Karpas-422 (cell line): ENCODE data around the gene CECR2. TPM values are rescaled to one million over a fixed set of nuclear protein-coding genes. Genes with fewer than 3 reads are reported as not detected.
A peak's percentile ranks its signal among the peaks of the same experiment; 100 is the strongest.

ENCODE experiments used
- DNase-seq: peaks from one replicate; pipeline ENCODE4 v3.0.0-alpha.2; 2015
- H2AFZ ChIP-seq: fragments of 200-600 bp; sonication (generic); 2 replicates; pipeline ENCODE4 v1.6.1; 2014; ENCODE audit warnings: antibody characterized with exemption, low read length, mixed read lengths
- H3K27ac ChIP-seq: fragments of 200-600 bp; sonication (generic); 2 replicates; pipeline ENCODE4 v1.5.1; 2014; ENCODE audit warnings: mild to moderate bottlenecking, low read length, moderate library complexity
- H3K27me3 ChIP-seq: fragments of 200-600 bp; sonication (generic); 2 replicates; pipeline ENCODE4 v1.6.1; 2014; ENCODE audit warnings: low read length, mixed read lengths
- H3K36me3 ChIP-seq: fragments of 200-600 bp; sonication (generic); 2 replicates; pipeline ENCODE4 v1.6.1; 2014; ENCODE audit warnings: low read length, mixed read lengths; ENCODE audit not compliant: insufficient read depth
- H3K4me1 ChIP-seq: fragments of 200-600 bp; sonication (generic); 2 replicates; pipeline ENCODE4 v1.6.1; 2014; ENCODE audit warnings: mild to moderate bottlenecking, low read length, mixed read lengths
- H3K4me2 ChIP-seq: fragments of 200-600 bp; sonication (generic); 2 replicates; pipeline ENCODE4 v1.6.1; 2014; ENCODE audit warnings: low read length, low read depth, mild to moderate bottlenecking; ENCODE audit not compliant: poor library complexity, severe bottlenecking
- H3K4me3 ChIP-seq: fragments of 200-600 bp; sonication (generic); 2 replicates; pipeline ENCODE4 v1.5.1; 2014; ENCODE audit warnings: mild to moderate bottlenecking, antibody characterized with exemption, low read length, mixed read lengths
- H3K79me2 ChIP-seq: fragments of 200-600 bp; sonication (generic); 2 replicates; pipeline ENCODE4 v1.6.1; 2014; ENCODE audit warnings: mild to moderate bottlenecking, low read length, mixed read lengths
- H3K9ac ChIP-seq: fragments of 200-600 bp; sonication (generic); 2 replicates; pipeline ENCODE4 v1.6.0; 2014; ENCODE audit warnings: low read length
- H3K9me2 ChIP-seq: fragments of 200-600 bp; sonication (generic), shearing (Covaris generic); replicated peaks from 2 replicates; pipeline ENCODE4 v1.6.0; 2014; ENCODE audit warnings: mild to moderate bottlenecking, low read length, moderate library complexity; ENCODE audit not compliant: insufficient read depth
- H3K9me3 ChIP-seq: fragments of 300-700, 200-600 bp; sonication (generic); 2 replicates; pipeline ENCODE4 v1.6.1; 2014; ENCODE audit warnings: low read length, mixed read lengths
- H4K20me1 ChIP-seq: fragments of 200-600 bp; sonication (generic); 2 replicates; pipeline ENCODE4 v1.6.1; 2014; ENCODE audit warnings: mild to moderate bottlenecking, antibody characterized with exemption, low read length, low read depth; ENCODE audit not compliant: insufficient read depth
- total RNA-seq: library from RNA; depleted of rRNA; stranded (reverse); fragments of >200 nt; shearing (Covaris generic); gene quantifications from 2 replicates; pipeline ENCODE4 v1.2.3, GENCODE V29; 2014; ENCODE audit warnings: low replicate concordance; rRNA removed

Gene CECR2
- 1.6 TPM in 2 replicates for total RNA-seq

DNA sequence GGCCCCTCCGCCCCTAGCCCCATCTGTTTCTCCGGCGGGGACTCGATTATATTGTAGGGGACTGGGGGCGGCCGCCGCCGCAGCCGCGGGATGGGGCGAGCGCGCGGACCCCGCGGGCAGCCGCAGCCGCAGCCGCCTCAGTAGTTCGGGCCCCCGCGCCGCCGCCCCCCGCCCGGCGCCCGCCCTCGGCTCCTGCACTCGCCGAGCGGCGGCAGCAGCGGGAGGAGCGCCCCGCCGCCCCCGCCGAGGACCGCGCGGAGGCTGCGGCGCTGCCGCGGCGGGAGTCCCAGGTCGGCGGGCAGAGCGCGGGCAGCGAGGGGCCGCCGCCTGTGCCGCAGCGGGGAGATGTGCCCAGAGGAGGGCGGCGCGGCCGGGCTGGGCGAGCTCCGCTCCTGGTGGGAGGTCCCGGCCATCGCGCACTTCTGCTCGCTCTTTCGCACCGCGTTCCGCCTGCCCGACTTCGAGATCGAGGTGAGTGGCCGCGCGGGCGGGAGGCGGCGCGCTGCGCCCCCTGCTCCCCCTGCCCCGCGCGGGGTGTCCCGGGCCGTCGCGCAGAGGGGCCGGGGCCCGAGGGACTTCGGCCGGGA lies at the start of gene CECR2:
CECR2 (plus strand) TSS at position 22 of the 587 bp plus-strand sequence; CDS start at position 346, 324 bp downstream.
- peak within 1 kb of the TSS; percentile 60; the same call in 1 of the 2 replicates for H3K4me3 ChIP-seq

DNA sequence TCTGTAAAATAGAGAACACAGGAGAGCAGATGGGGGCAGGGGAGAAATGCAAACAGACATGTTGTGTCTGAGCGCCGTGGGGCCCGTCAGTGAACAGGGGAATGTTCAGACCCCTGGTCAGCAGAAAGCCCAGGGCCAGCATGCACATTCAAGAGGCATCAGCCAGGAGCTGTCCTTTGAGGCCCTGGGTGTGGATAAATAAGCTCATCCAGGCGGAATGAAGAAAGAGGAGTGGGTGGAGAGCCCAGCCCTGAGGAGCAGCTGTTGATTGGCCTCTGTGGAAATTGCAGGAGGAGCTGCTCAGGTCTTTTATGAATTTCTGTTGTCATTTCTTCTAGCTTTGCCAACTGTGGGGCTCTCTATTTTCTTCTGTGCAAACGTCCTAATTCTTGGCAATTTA lies 49.7 kb upstream of the CECR2 start:
- Histone ChIP-seq H3K4me2 (no peak overlapping the region), H2AFZ (no peak overlapping the region), H3K4me1 (no peaks in the 10 kb centered on the region), H3K4me3 (no peak overlapping the region), H3K27me3 (no peaks in the 10 kb centered on the region), H3K36me3 (no peaks in the 10 kb centered on the region), H3K9me3 (no peaks in the 10 kb centered on the region), H4K20me1 (no peaks in the 10 kb centered on the region), H3K9ac (no peak overlapping the region), H3K27ac (no peak overlapping the region), H3K9me2 (no peaks in the 10 kb centered on the region), H3K79me2 (no peaks in the 10 kb centered on the region)
- DNase-seq = no peak

More for the DNA sequence above, at the start of gene CECR2:
- no peaks in the 10 kb centered on the region for H3K36me3 ChIP-seq
- no peak within 1 kb of the TSS for H3K27ac ChIP-seq
- H3K9me2 ChIP-seq = no peaks in the 10 kb centered on the region
- no peaks in the 10 kb centered on the region for H3K9me3 ChIP-seq
- H3K79me2 ChIP-seq = no peaks in the 10 kb centered on the region
- no peaks in the 10 kb centered on the region for H3K27me3 ChIP-seq
- peaks cover 12% of the 10 kb centered on the region for H3K4me1 ChIP-seq
- peak; percentile 70 for DNase-seq
- peak within 1 kb of the TSS; percentile 68 for H3K4me2 ChIP-seq
- H4K20me1 ChIP-seq = no peaks in the 10 kb centered on the region
- H3K9ac ChIP-seq = peak within 1 kb of the TSS; percentile 61
- no peak within 1 kb of the TSS for H2AFZ ChIP-seq

DNA sequence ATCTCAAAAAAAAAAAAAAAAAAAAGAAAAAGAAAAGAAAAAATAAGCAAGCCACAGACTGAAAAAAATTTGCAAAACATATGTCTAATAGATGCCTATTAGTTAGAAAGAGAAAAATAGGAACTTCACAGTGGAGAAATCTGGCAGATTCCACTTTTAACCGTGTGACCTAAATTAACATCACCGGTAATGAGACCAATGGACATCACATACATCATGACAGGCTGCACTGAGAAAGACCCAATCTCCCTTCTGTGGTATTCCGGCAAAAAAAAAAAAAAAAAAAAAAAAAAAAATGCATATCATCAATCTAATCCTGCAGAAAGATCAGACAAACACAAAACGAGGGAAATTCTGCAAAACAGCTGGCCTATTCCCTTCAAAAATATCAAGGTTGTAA lies 46.7 kb upstream of the CECR2 start:
- no peak for DNase-seq
- no peaks in the 10 kb centered on the region for H3K9me3 ChIP-seq

DNA sequence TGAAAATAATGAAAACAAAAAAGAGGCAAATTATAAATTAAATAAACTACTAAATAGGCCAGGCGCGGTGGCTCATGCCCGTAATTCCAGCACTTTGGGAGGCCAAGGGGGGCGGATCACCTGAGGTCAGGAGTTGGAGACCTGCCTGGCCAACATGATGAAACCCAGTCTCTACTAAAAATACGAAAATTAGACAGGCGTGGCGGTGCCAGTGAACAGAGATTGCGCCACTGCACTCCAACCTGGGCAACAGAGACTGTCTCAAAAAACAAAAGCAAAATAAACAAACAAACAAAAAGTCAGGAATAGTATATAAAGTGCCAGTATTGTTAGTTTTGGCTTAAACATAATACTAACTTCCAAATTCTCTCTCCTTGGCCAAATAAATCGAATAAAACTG lies 37.6 kb upstream of the CECR2 start:
- H3K9me2 ChIP-seq = no peaks in the 10 kb centered on the region
- H3K36me3 ChIP-seq = no peaks in the 10 kb centered on the region
- no peak overlapping the region for H2AFZ ChIP-seq
- H3K27me3 ChIP-seq = no peaks in the 10 kb centered on the region
- H3K4me2 ChIP-seq = no peak overlapping the region
- no peaks in the 10 kb centered on the region for H3K79me2 ChIP-seq
- H3K27ac ChIP-seq = no peak overlapping the region; the same call in 1 of the 2 replicates
- H4K20me1 ChIP-seq = no peaks in the 10 kb centered on the region
- no peak overlapping the region for H3K4me3 ChIP-seq
- DNase-seq = no peak
- H3K9me3 ChIP-seq = no peaks in the 10 kb centered on the region
- H3K4me1 ChIP-seq = peaks cover 64% of the 10 kb centered on the region
- no peak overlapping the region for H3K9ac ChIP-seq

More for the DNA sequence above, 46.7 kb upstream of the CECR2 start:
- Histone ChIP-seq H4K20me1 (no peaks in the 10 kb centered on the region), H3K27me3 (no peaks in the 10 kb centered on the region), H3K4me1 (no peaks in the 10 kb centered on the region), H3K36me3 (no peaks in the 10 kb centered on the region), H2AFZ (no peak overlapping the region), H3K4me3 (no peak overlapping the region), H3K9ac (no peak overlapping the region), H3K27ac (no peak overlapping the region), H3K79me2 (no peaks in the 10 kb centered on the region), H3K9me2 (no peaks in the 10 kb centered on the region), H3K4me2 (no peak overlapping the region)

DNA sequence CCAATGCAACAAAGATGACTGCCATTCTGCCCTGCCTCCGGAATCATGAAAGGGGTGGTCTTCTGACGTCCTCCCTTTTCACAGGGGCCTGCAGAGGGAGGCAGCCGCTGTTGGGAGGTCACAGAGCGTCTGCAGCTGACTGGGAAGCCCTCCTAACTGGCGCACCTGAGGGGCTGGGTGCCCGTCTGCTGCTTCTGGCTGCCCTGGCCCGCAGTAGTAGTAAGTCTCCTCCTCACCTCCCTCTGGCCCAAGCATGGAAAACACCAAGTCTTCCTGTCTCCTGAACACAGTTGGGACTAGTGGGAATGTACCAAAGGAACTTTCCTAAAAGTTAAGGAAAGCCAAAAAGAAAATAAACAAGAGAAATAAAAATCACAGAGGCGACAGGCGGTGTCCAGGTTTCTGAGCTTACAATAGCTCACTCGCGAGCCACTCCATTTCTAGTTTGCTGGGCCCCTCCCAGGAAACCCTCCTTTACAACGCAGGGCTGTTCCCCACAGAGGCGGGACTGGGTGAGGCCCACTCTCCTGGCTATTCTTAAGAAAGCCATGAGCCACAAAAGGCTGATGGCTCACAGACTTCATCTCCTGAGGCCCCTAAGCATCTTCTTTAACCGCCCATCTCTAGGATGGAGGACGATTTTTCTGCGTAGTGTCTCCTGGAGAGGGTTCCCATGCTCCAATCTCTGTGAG lies 37.0 kb upstream of the CECR2 start:
- DNase-seq = no peak

DNA sequence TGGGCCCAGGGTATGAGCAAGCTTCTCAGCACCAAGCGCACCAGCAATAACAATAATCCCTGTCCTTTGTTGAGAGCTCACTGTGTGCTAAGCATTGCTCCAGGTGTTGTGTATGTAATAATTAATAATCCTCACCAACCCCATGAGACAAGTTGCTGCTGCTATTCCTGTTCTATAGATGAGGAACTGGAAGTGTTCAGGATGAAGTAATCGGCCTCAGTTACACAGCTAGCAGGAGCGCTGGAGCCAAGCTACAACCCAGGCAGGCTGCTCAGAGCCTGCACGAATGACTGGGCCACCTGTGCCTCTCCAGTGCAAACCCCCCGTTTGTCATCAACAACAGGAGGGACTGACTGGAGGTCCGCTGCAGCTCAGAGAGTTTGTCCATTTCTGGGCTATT lies 35.2 kb upstream of the CECR2 start:
- Histone ChIP-seq H3K4me3 (peak overlapping the region; percentile 60), H2AFZ (peak overlapping the region; percentile 92), H3K27me3 (no peaks in the 10 kb centered on the region), H3K36me3 (no peaks in the 10 kb centered on the region), H3K4me2 (peak overlapping the region; percentile 86), H4K20me1 (no peaks in the 10 kb centered on the region), H3K27ac (peak overlapping the region; percentile 98), H3K4me1 (peaks cover 85% of the 10 kb centered on the region), H3K9me2 (no peaks in the 10 kb centered on the region), H3K9ac (peak overlapping the region; percentile 67), H3K79me2 (no peaks in the 10 kb centered on the region), H3K9me3 (no peaks in the 10 kb centered on the region)
- DNase-seq = peak; percentile 94

More for the DNA sequence above, 37.0 kb upstream of the CECR2 start:
- Histone ChIP-seq H3K4me2 (no peak overlapping the region), H3K36me3 (no peaks in the 10 kb centered on the region), H3K27ac (peak overlapping the region; percentile 98; the same call in 1 of the 2 replicates), H3K9ac (no peak overlapping the region), H3K79me2 (no peaks in the 10 kb centered on the region), H3K27me3 (no peaks in the 10 kb centered on the region), H3K9me2 (no peaks in the 10 kb centered on the region), H3K4me3 (no peak overlapping the region), H4K20me1 (no peaks in the 10 kb centered on the region), H3K9me3 (no peaks in the 10 kb centered on the region), H3K4me1 (peaks cover 69% of the 10 kb centered on the region), H2AFZ (no peak overlapping the region)

DNA sequence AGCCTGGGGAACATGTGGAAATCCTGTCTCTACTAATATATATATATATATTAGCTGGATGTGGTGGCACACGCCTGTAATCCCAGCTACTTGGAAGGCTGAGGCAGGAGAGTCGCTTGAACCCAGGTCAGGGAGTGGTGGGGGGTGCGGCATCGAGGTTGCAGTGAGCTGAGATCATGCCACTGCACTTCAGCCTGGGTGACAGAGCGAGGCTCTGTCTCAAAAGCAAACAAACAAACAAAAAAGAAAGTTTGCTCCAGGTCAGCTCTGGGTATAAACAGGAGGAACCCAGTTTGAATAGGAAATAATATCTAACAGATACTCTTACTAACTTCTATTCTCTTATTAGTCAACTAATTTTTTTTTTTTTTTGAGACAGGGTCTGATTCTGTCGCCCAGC lies 34.3 kb upstream of the CECR2 start:
- H3K79me2 ChIP-seq = no peaks in the 10 kb centered on the region
- peak overlapping the region; percentile 92; the same call in 1 of the 2 replicates for H2AFZ ChIP-seq
- no peaks in the 10 kb centered on the region for H3K9me3 ChIP-seq
- no peaks in the 10 kb centered on the region for H3K27me3 ChIP-seq
- H3K4me3 ChIP-seq = peak overlapping the region; percentile 60; the same call in 1 of the 2 replicates
- H3K9me2 ChIP-seq = no peaks in the 10 kb centered on the region
- no peaks in the 10 kb centered on the region for H4K20me1 ChIP-seq
- H3K27ac ChIP-seq = peak overlapping the region; percentile 98
- H3K9ac ChIP-seq = peak overlapping the region; percentile 67; the same call in 1 of the 2 replicates
- no peaks in the 10 kb centered on the region for H3K36me3 ChIP-seq
- DNase-seq = peak; percentile 58
- H3K4me2 ChIP-seq = peak overlapping the region; percentile 86
- peaks cover 84% of the 10 kb centered on the region for H3K4me1 ChIP-seq

DNA sequence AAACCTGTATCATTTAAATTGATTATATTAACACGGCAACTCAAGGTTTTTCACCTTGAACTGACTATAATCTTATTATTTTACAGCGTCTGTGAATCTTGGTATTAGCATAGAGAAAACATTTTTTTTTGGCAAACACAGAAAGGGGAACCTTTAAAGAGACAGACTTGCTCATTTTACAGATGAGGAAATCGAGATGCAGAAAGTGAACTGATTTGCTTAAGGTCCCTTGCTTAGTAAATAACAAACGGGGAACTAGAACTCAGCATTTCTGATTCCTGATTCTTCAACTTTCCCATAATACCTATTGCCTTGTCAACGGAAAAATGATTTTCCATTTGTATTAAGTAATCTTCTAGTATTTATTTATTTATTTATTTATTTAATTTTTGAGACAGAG lies 33.2 kb upstream of the CECR2 start:
- peak; percentile 79 for DNase-seq
- 0 out of 2 replicates have a peak overlapping the region, but pooled peaks have one; percentile 59 for H2AFZ ChIP-seq
- peaks cover 73% of the 10 kb centered on the region for H3K4me1 ChIP-seq
- no peaks in the 10 kb centered on the region for H3K79me2 ChIP-seq
- 0 out of 2 replicates have a peak overlapping the region, but pooled peaks have one; percentile 19 for H3K4me3 ChIP-seq
- H3K9ac ChIP-seq = peak overlapping the region; percentile 67
- H3K36me3 ChIP-seq = no peaks in the 10 kb centered on the region
- H3K9me3 ChIP-seq = no peaks in the 10 kb centered on the region
- H3K9me2 ChIP-seq = no peaks in the 10 kb centered on the region
- H3K4me2 ChIP-seq = peak overlapping the region; percentile 86
- peak overlapping the region; percentile 98 for H3K27ac ChIP-seq
- H3K27me3 ChIP-seq = no peaks in the 10 kb centered on the region
- H4K20me1 ChIP-seq = no peaks in the 10 kb centered on the region
